ENCODE results near the gene TUBB4A. TPM values are rescaled to one million over a fixed set of nuclear protein-coding genes. Genes with fewer than 3 reads are reported as not detected.

The TUBB4A gene
- polyA plus RNA-seq, 2 of the 4 experiments (the other 2 are of a cell fraction), result 2.2 to 15.4 TPM

DNA sequence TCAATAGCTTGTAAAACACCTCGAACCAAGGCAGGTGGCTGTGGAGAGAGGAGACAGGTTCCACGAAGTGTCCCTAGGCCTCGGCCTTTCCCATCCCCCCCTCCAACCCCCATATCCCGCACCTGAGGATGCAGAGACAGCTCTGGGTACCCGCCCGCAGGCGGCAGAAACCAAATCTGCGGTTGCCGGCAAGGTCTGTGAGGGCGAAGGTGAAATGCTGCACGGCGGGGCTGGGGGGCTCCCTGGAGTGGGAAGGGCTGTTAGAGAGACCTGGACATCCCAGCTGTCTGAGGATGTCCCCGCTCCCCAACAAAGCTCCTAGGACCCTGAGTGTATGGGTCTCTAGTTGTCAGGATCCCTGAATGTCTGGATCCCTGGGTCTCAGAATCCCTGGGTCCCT lies 23.3 kb downstream of the TUBB4A start:
- Histone ChIP-seq H3K4me3 (no peak overlapping the region), H3K27ac (no peak overlapping the region), H3K4me2 (no peak overlapping the region), H3K4me1 (peaks cover 4% of the 10 kb centered on the region; the same call in 1 of the 3 replicates), H3K9me3 (no peaks in the 10 kb centered on the region)
- ChIA-PET CTCF (no interaction called here), POLR2A (no interaction called here)
- ATAC-seq (no peak), FAIRE-seq (no peak), DNase-seq (ENCODE audit: low read depth in 1 of 2, low spot score in 1 of 2) (no peak)
- no peak for TF ChIP-seq CEBPB (IDR thresholded peaks at IDR 0.05)
- no peak for TF ChIP-seq POLR2AphosphoS2 (conservative IDR thresholded peaks at IDR 0.05; ENCODE audit: low read length)
- no peak for TF ChIP-seq ZNF302 (CRISPR knock-in tag; IDR thresholded peaks at IDR 0.05)
- no peak for TF ChIP-seq NPAS2 (CRISPR knock-in tag; IDR thresholded peaks at IDR 0.05; ENCODE audit: borderline replicate concordance)
- no peak for TF ChIP-seq CBX2 (IDR thresholded peaks at IDR 0.05; ENCODE audit: borderline replicate concordance, low read depth)
- TF ChIP-seq POLR2A (IDR thresholded peaks at IDR 0.05; ENCODE audit: low read length), result no peak
- TF ChIP-seq ZFP36 (IDR thresholded peaks at IDR 0.05; ENCODE audit: borderline replicate concordance, partially characterized antibody), result no peak
- TF ChIP-seq ESRRA (IDR thresholded peaks at IDR 0.05; ENCODE audit: borderline replicate concordance, low read length), result no peak
- TF ChIP-seq TFCP2L1 (CRISPR knock-in tag; IDR thresholded peaks at IDR 0.05), result no peak
- TF ChIP-seq, protein P1, sequence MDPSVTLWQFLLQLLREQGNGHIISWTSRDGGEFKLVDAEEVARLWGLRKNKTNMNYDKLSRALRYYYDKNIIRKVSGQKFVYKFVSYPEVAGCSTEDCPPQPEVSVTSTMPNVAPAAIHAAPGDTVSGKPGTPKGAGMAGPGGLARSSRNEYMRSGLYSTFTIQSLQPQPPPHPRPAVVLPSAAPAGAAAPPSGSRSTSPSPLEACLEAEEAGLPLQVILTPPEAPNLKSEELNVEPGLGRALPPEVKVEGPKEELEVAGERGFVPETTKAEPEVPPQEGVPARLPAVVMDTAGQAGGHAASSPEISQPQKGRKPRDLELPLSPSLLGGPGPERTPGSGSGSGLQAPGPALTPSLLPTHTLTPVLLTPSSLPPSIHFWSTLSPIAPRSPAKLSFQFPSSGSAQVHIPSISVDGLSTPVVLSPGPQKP (IDR thresholded peaks at IDR 0.05; ENCODE audit: low read depth, low read length), result no peak
- TF ChIP-seq RFX5 (IDR thresholded peaks at IDR 0.05), result no peak
- no peak for TF ChIP-seq PHF8 (IDR thresholded peaks at IDR 0.05; ENCODE audit: borderline replicate concordance, low read depth)
- 92% methylated on average over 7 of the region's 13 CpGs for WGBS (ENCODE audit: missing lambda C conversion rate)

DNA sequence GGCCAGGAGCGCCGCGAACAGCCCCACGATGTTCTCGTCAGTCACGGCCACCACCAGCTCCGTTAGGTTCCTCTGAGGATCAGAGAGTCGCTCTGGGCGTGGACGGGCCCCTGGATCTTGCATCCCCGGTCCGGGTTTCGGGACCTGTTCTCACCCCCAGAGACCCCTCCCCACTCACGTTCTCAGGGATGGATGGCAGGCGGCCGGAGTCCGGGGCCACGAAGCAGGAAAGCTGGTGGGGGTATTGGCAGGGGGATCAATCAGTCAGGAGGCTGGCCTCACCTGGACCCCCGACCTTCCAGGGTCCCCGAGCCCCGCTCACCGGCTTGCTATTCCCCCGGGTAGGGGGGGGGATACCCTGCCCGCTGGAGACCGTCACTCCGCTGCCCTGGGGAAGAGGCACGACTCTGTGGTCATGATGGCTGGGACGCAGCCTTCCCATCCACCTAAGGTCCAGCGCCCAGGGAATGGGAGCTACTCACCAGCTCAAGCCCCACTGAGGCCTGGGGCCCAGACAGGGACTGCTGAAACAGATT lies 25.1 kb downstream of the TUBB4A start:
- Histone ChIP-seq H3K4me1 (peaks cover 4% of the 10 kb centered on the region; the same call in 1 of the 3 replicates), H3K4me3 (peak overlapping the region; percentile 44), H3K9me3 (no peaks in the 10 kb centered on the region), H3K4me2 (peak overlapping the region; percentile 90), H3K27ac (peak overlapping the region; percentile 8 to 77; a peak in 3 of 6 replicates)
- ChIA-PET POLR2A (interaction anchor here (0.9 to 1.4 kb wide), 2 partner anchors 54 to 83 kb away, joined by 3 to 5 read pairs; partner anchors contain the start of gene TNFSF9), CTCF (interaction anchor here (1.0 kb wide), 1 partner anchor 105 kb away, joined by 5 read pairs; no protein-coding TSS in a partner anchor)
- ATAC-seq (peak in 1 of 2 experiments; percentile 31; a peak in 1 of 6 replicates), FAIRE-seq (no peak), DNase-seq (ENCODE audit: low read depth in 1 of 2, low spot score in 1 of 2) (no peak)
- TF ChIP-seq ZC3H11A (IDR thresholded peaks at IDR 0.05) (no peak), JUNB (IDR thresholded peaks at IDR 0.05) (no peak), SREBF2 (IDR thresholded peaks at IDR 0.05) (no peak), EP300 (IDR thresholded peaks at IDR 0.05) (no peak), RCOR1 (IDR thresholded peaks at IDR 0.05; ENCODE audit: low read depth, low read length) (no peak), RFX5 (IDR thresholded peaks at IDR 0.05) (no peak)
- TF ChIP-seq, protein P2, sequence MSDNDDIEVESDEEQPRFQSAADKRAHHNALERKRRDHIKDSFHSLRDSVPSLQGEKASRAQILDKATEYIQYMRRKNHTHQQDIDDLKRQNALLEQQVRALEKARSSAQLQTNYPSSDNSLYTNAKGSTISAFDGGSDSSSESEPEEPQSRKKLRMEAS (IDR thresholded peaks at IDR 0.05), result no peak
- TF ChIP-seq, protein P3, sequence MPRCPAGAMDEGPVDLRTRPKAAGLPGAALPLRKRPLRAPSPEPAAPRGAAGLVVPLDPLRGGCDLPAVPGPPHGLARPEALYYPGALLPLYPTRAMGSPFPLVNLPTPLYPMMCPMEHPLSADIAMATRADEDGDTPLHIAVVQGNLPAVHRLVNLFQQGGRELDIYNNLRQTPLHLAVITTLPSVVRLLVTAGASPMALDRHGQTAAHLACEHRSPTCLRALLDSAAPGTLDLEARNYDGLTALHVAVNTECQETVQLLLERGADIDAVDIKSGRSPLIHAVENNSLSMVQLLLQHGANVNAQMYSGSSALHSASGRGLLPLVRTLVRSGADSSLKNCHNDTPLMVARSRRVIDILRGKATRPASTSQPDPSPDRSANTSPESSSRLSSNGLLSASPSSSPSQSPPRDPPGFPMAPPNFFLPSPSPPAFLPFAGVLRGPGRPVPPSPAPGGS (IDR thresholded peaks at IDR 0.05), result no peak
- WGBS (ENCODE audit: missing lambda C conversion rate), result no CpG with 5 or more reads among the region's 29 CpGs

DNA sequence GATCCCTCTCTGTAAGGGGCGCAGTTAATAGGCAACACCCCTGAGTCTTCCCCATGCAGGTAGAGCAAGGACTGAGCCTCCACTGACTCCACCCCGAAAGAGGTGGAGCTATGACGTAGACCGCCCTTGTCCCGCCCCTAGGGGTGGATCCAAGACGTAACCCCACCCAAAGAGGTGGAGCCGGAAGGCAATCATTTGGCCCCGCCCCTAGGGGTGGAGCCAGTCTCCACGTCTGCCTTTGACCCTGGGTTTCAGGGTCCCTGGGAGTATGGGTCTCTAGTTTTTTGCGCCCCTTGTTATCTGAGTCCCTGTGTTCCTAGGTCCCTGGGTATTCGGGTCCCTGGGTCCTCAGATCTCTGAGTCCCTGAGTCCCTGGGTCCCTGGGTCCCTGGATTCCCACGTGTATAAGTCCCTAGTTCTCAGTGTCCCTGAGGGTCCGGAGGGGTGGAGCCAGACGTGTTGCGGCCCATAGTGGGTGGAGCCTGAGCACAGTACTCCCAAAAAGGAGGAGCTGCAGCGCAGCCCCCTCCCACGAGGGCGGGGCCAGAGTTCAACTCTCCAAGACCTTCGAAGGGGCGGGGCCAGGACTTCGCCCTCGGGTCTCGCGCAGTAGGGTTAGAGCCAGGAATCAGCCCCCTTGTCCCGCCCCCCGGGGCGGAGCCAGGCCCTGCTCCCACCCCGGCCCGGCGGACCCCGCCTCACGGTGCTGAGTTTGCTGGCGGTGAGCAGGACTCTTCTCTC lies 25.8 kb downstream of the TUBB4A start:
- H3K27ac ChIP-seq, result peak overlapping the region; percentile 50 to 77; a peak in 4 of 6 replicates
- 10% methylated on average over 2 of the region's 33 CpGs for WGBS (ENCODE audit: missing lambda C conversion rate)
- ATAC-seq (peak; percentile 78 to 89), DNase-seq (ENCODE audit: low read depth in 1 of 2, low spot score in 1 of 2) (peak; percentile 59 to 96), FAIRE-seq (no peak)
- peaks cover 4% of the 10 kb centered on the region; the same call in 1 of the 3 replicates for H3K4me1 ChIP-seq
- peak overlapping the region; percentile 44 for H3K4me3 ChIP-seq
- H3K9me3 ChIP-seq, result no peaks in the 10 kb centered on the region
- H3K4me2 ChIP-seq, result peak overlapping the region; percentile 90
- POLR2A ChIA-PET, result interaction anchor here (0.6 to 1.4 kb wide), 4 partner anchors 40 to 922 kb away, joined by 3 to 5 read pairs (median 4); partner anchors contain the start of gene TNFSF9
- CTCF ChIA-PET, result interaction anchor here (0.9 to 1.0 kb wide), 2 partner anchors 105 to 387 kb away, joined by 3 to 5 read pairs; no protein-coding TSS in a partner anchor
- TF ChIP-seq JUNB (IDR thresholded peaks at IDR 0.05) (no peak), RNF2 (IDR thresholded peaks at IDR 0.05; ENCODE audit: borderline replicate concordance, low read depth) (no peak), JUN (IDR thresholded peaks at IDR 0.05) (no peak), KDM1A (IDR thresholded peaks at IDR 0.05; ENCODE audit: low read depth) (no peak), EP300 (IDR thresholded peaks at IDR 0.05) (no peak), MAFK (IDR thresholded peaks at IDR 0.05; ENCODE audit: partially characterized antibody) (no peak), HDAC2 (IDR thresholded peaks at IDR 0.05) (no peak), ZC3H11A (IDR thresholded peaks at IDR 0.05) (no peak), CBX8 (IDR thresholded peaks at IDR 0.05) (no peak), RFX5 (IDR thresholded peaks at IDR 0.05) (no peak), CHD2 (IDR thresholded peaks at IDR 0.05; ENCODE audit: low read length, partially characterized antibody) (no peak)
- TF ChIP-seq, protein P1 (IDR thresholded peaks at IDR 0.05; ENCODE audit: low read depth, low read length), result no peak
- TF ChIP-seq, protein P4, sequence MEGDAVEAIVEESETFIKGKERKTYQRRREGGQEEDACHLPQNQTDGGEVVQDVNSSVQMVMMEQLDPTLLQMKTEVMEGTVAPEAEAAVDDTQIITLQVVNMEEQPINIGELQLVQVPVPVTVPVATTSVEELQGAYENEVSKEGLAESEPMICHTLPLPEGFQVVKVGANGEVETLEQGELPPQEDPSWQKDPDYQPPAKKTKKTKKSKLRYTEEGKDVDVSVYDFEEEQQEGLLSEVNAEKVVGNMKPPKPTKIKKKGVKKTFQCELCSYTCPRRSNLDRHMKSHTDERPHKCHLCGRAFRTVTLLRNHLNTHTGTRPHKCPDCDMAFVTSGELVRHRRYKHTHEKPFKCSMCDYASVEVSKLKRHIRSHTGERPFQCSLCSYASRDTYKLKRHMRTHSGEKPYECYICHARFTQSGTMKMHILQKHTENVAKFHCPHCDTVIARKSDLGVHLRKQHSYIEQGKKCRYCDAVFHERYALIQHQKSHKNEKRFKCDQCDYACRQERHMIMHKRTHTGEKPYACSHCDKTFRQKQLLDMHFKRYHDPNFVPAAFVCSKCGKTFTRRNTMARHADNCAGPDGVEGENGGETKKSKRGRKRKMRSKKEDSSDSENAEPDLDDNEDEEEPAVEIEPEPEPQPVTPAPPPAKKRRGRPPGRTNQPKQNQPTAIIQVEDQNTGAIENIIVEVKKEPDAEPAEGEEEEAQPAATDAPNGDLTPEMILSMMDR (IDR thresholded peaks at IDR 0.05), result no peak
- TF ChIP-seq, protein P5, sequence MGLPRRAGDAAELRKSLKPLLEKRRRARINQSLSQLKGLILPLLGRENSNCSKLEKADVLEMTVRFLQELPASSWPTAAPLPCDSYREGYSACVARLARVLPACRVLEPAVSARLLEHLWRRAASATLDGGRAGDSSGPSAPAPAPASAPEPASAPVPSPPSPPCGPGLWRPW (IDR thresholded peaks at IDR 0.05), result no peak

Data from A549 (cell line).